GM19238 (cell line): Measurements from ENCODE around the gene MYL10.

Experiments
- DNase-seq: peaks from one replicate; pipeline ENCODE4 v3.0.0; 2011; ENCODE audit warnings: low spot score; ENCODE audit not compliant: insufficient read length

MYL10 gene

DNA sequence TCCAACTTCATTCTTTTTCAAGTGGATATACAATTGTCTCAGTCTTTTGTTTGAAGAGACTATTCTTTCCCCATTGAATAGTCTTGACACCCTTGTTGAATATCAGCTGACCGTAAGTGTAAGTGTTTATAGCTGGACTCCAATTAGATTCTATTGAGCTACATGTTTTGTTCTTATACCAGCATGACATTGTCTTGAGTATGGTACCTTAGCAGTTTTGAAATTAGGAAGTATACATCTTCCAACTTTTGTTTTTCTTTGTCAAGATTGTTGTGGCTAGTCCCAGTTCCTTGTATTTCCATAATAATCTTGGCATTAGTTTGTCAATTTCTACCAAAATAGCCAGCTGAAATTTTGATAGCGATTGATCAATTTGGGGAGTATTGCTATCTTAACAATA is 56.9 kb downstream of the MYL10 start:
- DNase-seq: no peak

DNA sequence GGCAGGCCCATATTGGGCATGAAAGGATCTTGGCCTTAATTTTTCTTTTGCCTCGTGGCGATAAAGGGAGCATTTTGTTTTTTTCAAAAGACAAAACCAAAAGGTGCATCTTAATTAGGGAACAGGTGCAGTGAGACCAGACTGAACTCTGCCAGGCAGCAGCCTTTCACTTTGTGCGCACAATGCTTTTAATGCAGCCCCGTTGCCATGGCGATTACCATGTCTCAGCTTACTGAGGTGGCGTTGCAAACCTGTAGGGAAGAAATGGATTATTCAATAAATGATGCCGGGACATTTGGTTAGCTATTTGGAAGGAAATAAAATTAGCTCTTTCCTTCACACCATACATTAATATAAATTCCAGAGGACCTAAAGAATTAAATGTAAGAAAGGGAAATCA is 61.9 kb downstream of the MYL10 start:
- no peak for DNase-seq

DNA sequence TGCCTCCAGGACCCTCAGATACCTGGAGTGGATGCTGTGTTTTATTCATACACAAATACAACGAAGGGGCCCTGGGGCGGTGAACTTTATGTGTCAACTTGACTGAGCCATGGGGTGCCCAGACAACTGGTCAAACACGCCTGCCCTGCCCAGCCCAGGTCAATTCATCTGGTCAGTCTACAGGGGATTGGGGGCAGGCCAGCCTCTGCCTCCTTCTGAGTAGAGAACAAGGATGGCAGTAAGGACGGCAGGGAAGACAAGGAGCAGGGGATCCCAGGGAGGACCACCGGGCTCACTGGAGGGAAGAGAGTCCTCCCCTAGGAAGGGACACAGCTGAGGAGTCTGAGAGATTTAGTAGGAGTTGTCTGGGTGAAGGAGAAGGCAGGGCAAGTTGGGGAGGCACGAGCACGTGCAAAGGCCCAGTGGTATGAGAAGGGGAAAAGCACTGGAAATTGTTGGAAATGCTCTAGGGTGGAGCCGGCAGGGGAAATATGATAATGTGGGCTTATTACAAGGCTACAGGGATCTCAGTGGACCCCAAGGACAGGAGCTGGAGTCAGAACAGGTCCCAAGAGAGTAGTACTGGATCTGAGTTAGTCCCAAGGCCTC is 63.4 kb downstream of the MYL10 start:
- no peak for DNase-seq

DNA sequence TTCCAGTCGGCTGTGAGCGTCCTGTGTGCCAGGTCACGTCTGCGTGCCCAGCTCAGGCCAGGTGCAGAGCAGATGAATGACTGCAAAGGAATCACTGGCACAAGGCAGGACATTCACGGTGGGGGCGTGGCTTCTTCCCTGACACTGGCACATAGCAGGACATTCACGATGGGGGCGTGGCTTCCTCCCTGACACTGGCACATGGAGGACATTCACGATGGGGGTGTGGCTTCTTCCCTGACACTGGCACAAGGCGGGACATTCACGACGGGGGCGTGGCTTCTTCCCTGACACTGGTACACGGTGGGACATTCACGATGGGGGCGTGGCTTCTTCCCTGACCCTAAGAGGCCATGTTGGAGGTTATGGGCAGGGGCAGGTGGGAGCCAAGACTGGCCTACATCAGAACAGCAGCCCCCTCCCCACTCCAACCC is 64.3 kb downstream of the MYL10 start:
- no peak for DNase-seq

DNA sequence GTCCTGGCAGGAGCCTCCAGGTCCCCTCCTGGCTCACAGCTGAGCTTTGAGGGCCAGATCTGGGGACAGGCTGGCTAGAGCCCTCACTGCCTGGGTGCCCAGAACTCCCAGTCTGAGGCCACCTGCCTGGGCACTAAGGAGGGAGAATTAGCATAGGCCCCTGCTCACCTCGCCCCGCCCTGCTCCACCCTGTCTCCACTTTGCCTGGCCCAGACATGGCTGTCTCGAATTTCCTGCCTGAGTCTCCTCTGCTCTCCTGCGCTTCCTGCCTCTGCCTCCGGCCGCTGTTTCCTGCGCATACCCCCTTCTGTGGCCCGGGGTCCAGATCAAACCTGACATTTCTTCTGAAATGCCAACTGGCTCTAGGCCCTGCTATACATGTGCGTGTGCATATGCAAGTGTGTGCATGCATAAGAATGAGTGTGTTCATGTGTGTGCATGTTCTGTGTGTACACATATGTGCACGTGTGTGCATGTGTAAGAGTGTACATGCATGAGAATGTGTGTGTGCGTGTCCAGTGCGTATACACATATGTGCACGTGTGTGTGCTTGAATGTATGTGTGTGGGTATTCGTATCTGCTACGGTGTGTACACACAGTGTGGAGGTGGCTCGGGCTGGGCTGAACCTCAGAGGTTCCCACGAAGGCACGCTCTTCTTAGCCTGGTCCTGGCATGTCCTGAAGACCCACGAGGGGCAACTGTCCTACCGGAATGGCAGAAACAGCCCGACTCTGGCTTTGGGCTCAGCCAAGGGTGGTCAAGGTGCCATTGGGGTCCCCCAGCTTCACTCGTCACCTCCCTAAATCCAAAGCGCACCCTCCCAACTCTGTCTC is 64.9 kb downstream of the MYL10 start:
- DNase-seq: no peak
